Choroid plexus epithelial cell (primary cell): ENCODE results near the gene FGD4.

Experiments used
- DNase-seq: peaks from one replicate; pipeline ENCODE4 v3.0.0-alpha.2; 2010; ENCODE audit warnings: low read depth
- H3K4me3 ChIP-seq: 2 replicates; pipeline ENCODE4 v1.5.1; 2011; ENCODE audit warnings: low read depth, mild to moderate bottlenecking, control low read depth, low read length, moderate library complexity
- TF ChIP-seq, protein P1 (sequence below): conservative IDR thresholded peaks from 2 replicates; pipeline ENCODE4 v1.5.1; 2011; ENCODE audit warnings: low read depth, mild to moderate bottlenecking, control low read depth, inconsistent platforms, low read length, moderate library complexity

FGD4 gene

GRCh38 chr12:32615441-32615840 is 216.1 kb downstream of the FGD4 start:
- no peak for DNase-seq
- TF ChIP-seq, protein P1, sequence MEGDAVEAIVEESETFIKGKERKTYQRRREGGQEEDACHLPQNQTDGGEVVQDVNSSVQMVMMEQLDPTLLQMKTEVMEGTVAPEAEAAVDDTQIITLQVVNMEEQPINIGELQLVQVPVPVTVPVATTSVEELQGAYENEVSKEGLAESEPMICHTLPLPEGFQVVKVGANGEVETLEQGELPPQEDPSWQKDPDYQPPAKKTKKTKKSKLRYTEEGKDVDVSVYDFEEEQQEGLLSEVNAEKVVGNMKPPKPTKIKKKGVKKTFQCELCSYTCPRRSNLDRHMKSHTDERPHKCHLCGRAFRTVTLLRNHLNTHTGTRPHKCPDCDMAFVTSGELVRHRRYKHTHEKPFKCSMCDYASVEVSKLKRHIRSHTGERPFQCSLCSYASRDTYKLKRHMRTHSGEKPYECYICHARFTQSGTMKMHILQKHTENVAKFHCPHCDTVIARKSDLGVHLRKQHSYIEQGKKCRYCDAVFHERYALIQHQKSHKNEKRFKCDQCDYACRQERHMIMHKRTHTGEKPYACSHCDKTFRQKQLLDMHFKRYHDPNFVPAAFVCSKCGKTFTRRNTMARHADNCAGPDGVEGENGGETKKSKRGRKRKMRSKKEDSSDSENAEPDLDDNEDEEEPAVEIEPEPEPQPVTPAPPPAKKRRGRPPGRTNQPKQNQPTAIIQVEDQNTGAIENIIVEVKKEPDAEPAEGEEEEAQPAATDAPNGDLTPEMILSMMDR = no peak
- no peak overlapping the region for H3K4me3 ChIP-seq

DNA sequence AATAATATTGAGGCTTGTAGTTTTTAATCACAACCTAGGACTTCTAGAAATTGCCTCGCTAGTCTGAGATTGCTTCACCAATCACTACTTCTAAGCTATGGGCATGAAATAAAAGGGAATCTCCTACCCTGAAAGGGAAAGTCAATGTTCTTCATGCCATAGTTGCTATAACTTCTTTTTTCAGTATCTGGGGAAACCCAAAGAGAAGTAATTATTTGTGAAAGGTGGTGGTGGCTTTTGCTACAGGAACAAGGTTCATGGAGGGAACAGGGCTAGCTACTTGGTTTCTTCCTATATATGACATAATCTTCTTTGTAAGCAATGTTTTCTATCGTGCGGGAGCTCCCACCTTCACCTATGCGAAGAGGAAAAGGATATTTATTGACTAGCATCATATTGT is 218.2 kb downstream of the FGD4 start:
- DNase-seq = no peak
- TF ChIP-seq, protein P1 = no peak
- no peak overlapping the region for H3K4me3 ChIP-seq

- TF ChIP-seq, protein P1 = no peak
- no peak overlapping the region for H3K4me3 ChIP-seq
- DNase-seq = no peak
Measured at GRCh38 chr12:32618115-32618514, 218.8 kb downstream of the FGD4 start.

DNA sequence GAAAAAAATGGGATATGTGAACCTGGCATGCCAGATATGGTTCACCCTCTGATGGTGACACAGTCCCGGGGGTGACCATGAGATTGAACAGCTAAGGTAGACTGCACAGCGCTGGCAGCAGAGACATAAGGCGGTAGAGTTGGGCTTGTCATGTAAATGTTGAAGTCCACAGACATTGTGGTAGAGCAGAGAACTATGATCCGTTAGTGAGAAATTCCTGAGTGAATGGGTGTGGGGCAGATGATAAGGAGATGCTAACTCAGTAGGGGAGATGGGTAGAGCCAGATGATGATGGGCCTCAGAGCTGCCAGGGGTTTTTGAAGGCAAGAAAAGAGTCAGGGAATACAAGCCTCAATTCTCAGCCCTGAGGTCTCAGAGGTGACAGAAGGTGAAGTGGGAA is 228.6 kb downstream of the FGD4 start:
- no peak overlapping the region for H3K4me3 ChIP-seq
- no peak for DNase-seq
- TF ChIP-seq, protein P1 = no peak

GRCh38 chr12:32641287-32641901 is 242.0 kb downstream of the FGD4 start:
- TF ChIP-seq, protein P1 = no peak
- DNase-seq = no peak
- H3K4me3 ChIP-seq = no peak overlapping the region

DNA sequence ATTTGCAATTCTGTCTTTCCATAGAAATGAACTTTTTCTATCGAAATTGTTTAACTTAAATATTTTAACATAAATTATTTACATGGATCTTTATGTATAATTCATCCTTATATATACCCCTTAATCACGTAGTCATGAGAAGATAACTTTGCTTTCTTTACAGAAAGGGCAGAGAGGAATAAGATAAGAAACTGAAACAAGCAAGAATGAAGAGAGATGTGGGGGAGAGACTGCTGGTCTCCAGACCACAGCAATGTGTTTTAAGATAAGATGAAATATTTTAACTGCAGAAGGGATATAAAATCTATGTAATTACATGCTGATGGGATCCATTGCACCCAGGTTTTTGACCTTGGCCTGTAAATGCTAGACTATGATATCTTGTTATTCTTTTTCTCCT is 245.1 kb downstream of the FGD4 start:
- H3K4me3 ChIP-seq = no peak overlapping the region
- peak; percentile 55 for DNase-seq
- TF ChIP-seq, protein P1 = no peak

DNA sequence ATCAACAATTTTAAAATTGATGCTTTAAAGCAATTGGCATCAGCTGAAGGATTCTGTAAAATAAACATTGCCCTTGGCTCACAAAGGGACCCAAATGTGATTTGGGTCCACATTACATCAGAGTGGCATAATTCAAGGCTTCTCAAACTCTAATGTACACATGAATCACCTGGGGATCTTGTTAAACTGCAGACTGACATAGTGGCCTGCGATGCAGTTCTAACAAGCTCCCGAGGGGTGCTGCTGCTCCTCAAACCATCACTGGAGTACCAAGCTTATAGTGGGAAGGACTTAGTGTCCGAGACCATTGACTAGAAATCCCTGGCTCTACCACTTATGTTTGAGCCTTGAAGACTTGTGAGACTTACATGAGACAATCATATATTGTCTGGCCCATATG is 247.9 kb downstream of the FGD4 start:
- no peak for DNase-seq
- TF ChIP-seq, protein P1 = no peak
- no peak overlapping the region for H3K4me3 ChIP-seq
